GM12873 (cell line): ENCODE measurements around the gene TMEM107.

Experiments
- CTCF ChIP-seq: IDR thresholded peaks from 2 replicates; pipeline ENCODE4 v1.5.1; 2012; ENCODE audit warnings: low read depth, mild to moderate bottlenecking, moderate library complexity, low read length, control low read depth; ENCODE audit not compliant: insufficient read depth; ENCODE audit errors: missing control alignments

The TMEM107 gene

GRCh38 chr17:8176197-8176940 is at the start of gene TMEM107:
Gene TMEM107 (minus strand): TSS chr17:8176380. CDS start chr17:8176286, 94 bp downstream.
- no peak for TF ChIP-seq CTCF

- no peak for TF ChIP-seq CTCF
Observed at GRCh38 chr17:8224891-8225812, 49.0 kb upstream of the TMEM107 start.

GRCh38 chr17:8223356-8224126 is 47.4 kb upstream of the TMEM107 start:
- TF ChIP-seq CTCF, result peak; percentile 34

- no peak for TF ChIP-seq CTCF
Observed at GRCh38 chr17:8222630-8223355, 46.6 kb upstream of the TMEM107 start.

- TF ChIP-seq CTCF, result no peak
Observed at GRCh38 chr17:8222380-8222629, 46.1 kb upstream of the TMEM107 start.

- TF ChIP-seq CTCF, result no peak
Observed at GRCh38 chr17:8221663-8222379, 45.6 kb upstream of the TMEM107 start.
